Measurements from ENCODE around the gene RNF225.

DNA sequence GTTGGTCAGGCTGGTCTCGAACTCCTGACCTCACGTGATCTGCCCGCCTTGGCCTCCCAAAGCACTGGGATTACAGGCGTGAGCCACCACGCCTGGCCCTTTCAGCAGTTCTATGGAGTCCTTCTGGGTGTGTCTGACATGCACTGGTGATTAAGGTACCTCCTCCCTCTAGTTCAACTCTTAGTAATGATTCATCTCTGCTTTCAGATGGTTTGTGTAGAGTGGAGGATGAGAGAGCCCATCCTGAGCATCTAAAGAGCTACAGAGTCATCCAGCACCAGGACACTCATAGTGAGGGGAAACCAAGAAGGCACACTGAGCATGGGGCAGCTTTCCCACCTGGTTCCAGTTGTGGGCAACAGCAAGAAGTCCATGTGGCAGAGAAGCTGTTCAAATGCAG, 21.1 kb downstream of the RNF225 start:
- TF ChIP-seq, protein P1, sequence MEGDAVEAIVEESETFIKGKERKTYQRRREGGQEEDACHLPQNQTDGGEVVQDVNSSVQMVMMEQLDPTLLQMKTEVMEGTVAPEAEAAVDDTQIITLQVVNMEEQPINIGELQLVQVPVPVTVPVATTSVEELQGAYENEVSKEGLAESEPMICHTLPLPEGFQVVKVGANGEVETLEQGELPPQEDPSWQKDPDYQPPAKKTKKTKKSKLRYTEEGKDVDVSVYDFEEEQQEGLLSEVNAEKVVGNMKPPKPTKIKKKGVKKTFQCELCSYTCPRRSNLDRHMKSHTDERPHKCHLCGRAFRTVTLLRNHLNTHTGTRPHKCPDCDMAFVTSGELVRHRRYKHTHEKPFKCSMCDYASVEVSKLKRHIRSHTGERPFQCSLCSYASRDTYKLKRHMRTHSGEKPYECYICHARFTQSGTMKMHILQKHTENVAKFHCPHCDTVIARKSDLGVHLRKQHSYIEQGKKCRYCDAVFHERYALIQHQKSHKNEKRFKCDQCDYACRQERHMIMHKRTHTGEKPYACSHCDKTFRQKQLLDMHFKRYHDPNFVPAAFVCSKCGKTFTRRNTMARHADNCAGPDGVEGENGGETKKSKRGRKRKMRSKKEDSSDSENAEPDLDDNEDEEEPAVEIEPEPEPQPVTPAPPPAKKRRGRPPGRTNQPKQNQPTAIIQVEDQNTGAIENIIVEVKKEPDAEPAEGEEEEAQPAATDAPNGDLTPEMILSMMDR (IDR thresholded peaks at IDR 0.05; ENCODE audit: poor library complexity), result no peak
- TF ChIP-seq EZH2phosphoT487 (IDR thresholded peaks at IDR 0.05; ENCODE audit: low read depth, severe bottlenecking, unreplicated experiment) (no peak), EZH2 (IDR thresholded peaks at IDR 0.05; ENCODE audit: borderline replicate concordance) (no peak)

Measured in hepatocyte (in vitro differentiated cells).